ENCODE measurements around the gene PPP4R3B. TPM values are rescaled to one million over a fixed set of nuclear protein-coding genes. Genes with fewer than 3 reads are reported as not detected.
"Not testable (repeated sequence)": the region's sequence is repeated elsewhere in the genome, so short reads cannot be mapped to it uniquely, and the experiment has no call there.

PPP4R3B gene
- total RNA-seq, 1 donor from 2014 or later: 80.1 TPM

DNA sequence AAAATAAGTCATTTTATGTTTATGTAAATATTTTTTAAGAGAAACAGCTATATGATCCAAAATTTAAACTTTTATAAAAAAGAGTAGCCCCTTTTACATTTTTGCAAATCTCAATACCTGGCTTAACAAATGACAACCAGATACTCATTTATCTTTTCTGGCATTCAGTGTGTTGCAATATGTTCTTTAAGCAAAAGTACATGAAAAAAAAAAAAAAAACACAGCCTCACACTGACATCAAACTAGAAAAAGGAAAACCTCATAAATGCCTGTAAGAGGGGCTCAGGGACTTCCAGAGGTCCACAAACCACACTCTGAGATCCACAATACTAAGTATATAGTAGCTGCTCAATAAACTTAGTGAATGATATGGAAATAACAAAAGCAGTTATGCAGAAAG lies 21.9 kb downstream of the PPP4R3B start:
- no peak for DNase-seq

DNA sequence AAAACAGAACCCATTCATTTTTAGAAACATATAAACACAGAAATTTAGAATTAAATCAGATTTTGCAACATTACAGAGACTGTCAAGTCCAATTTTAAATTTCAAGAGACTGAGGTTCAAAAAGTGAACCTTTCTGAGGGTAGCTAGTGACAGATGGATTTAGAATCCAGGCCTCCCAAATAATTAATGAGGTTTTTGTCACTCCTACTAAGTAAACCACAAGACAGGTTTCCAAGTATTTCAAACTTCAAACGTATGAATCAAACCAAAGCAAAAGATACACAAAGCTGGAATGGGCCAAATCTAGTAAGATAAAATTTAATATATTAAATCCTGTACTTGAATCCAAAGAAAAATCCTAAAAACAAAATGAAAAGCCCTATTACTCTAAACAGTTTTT lies 25.3 kb downstream of the PPP4R3B start:
- no peak for DNase-seq

DNA sequence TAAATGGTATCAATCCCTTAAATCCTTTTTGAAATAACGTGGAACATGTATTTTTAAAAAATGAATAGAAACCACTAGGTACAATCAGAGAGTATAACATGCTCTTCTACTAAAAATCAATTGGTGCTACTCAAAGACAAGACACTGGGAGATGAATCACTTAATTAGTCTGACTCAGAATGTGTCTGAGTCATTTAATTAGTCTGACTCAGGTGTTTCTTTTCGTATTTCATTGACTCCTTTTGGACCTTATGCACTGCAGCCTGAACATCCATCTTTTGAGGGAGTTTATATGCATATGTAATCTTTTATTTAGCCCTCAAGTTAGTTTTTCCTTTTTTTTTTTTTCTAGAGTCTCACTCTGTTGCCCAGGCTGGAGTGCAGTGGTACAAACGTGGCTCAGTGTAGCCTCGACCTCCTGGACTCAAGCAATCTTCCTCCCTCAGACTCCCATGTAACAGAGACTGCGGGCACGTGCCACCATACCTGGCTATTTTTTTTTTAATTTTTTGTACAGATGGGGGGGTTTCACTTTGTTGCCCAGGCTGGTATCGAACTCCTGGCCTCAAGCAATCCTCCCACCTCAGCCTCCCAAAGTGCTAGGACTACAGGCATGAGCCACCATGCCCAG lies 26.5 kb downstream of the PPP4R3B start:
- no peak for DNase-seq

GRCh38 chr2:55585451-55586080 lies 31.9 kb downstream of the PPP4R3B start:
- no peak for DNase-seq

GRCh38 chr2:55581874-55582547 lies 35.4 kb downstream of the PPP4R3B start:
- DNase-seq: no peak

- no peak for DNase-seq
These were observed 36.0 kb downstream of the PPP4R3B start for GRCh38 chr2:55581435-55581834.

- DNase-seq: not testable (repeated sequence)
These were observed 48.4 kb downstream of the PPP4R3B start for GRCh38 chr2:55569002-55569401.

DNA sequence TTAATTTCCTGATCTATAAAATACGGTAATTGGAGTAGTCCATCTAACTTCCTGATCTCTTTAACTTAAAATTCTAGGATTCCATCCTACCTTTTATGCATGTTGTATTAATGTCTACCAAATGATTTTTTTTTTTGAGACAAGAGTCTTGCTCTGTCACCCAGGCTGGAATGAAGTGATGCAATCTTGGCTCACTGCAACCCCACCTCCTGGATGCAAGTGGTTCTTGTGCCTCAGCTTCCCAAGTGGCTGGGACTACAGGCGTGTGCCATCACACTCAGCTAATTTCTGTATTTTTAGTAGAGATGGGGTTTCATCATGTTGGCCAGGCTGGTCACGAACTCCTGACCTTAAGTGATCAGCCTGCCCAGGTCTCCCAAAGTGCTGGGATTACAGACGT lies 50.1 kb downstream of the PPP4R3B start:
- no peak for DNase-seq

DNA sequence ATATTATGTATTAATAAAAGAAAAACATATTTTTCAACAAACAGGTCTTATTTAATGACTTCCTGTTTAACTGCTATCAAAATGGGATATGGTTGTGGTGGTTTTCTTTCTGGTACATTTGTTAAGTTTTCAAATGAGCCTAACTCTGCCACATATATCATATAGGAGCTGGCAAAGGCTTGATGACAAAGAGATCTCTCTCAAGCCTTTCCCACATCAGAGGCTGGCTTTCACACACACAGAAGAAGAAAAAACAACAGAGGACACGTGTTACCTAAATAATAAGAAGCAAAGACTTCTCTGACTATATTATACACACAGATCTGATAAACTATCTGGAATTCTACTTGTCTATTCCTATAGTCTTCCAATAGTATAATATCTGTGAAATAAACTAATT lies 51.8 kb downstream of the PPP4R3B start:
- no peak for DNase-seq

DNA sequence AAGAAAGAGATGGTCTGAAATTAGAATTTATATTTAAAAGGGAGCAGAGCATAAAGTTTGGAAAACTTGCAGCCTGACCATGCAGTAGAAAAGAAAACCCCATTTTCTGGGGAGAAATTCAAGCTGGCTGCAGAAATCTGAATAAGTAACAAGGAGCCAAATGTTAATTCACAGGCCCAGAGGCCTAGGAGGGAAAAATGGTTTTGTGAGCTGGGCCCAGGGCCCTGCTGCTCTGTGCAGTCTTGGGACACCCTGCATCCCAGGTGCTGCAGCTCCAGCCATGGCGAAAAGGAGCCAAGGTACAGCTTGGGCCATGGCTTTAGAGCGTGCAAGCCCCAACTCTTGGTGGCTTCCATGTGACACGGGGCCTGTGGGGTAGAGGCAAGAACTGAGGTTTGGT lies 56.6 kb downstream of the PPP4R3B start:
- DNase-seq: no peak

- DNase-seq: no peak
These were observed 60.6 kb downstream of the PPP4R3B start for GRCh38 chr2:55556809-55557208.

DNA sequence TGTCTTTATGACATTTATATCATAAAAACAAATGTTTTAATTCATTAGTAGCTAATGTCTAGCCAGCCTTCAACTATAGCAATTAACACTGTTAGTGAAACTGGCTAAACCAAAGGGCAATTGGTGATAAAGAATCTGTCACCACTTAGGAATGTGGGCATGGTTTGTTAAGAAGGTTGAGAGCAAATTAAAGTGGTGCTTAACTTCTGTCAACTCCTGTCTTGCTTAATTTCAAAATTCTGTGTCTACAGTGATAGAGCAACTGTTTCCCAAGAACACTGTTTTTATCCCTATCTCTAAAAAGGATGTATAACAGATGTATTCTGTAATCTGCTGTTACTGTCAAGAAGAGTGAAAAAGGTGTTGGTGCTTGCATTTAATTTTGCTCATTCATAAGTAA lies 61.4 kb downstream of the PPP4R3B start:
- no peak for DNase-seq

- no peak for DNase-seq
These were observed 64.1 kb downstream of the PPP4R3B start for GRCh38 chr2:55553321-55553720.

DNA sequence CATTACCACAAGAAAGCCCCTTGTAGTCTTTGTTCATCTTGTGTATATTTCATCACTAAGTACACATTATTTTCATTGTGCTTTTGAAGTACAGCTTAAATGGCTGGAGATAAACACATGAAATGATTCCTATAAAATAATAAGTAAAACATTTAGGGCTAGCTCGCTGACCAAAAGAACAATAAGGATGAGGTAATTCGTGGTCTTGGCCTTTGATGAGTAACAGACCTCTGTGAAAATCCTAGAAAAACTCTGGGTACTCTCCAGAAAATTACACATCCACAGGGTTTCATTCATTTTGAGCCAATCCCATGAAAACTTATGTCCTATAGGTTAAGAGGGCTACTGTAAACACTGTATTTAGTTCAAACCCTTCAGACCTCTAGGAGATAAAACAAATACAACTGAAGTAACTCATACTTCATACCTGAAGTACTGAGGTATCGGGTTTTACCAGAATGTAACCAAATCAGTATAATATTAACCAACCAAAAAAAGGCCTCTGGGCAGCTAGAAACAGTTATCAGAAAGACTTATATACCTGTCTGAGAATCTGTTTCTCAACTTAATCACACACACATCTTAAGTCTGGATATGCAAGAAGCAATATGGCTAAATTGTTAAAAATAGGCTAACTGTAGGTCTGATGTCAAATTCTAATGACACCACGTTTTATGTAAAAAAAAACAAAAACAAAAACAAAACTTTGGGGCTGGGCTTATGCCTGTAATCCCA lies 66.9 kb downstream of the PPP4R3B start:
- DNase-seq: peak; percentile 6

DNA sequence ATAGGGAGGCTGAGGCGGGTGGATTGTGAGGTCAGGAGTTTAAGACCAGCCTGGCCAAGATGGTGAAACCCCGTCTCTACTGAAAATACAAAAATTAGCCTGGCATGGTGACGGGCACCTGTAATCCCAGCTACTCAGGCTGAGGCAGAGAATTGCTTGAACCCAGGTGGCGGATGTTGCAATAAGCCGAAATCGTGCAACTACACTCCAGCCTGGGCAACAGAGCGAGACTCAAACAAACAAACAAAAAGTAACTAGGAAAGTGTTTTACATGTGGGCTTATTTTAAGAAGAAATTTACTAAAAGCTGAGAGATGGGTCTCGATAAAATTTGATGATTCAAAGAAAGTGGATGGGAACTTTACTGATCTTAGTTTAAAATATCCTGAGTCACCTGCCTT lies 69.7 kb downstream of the PPP4R3B start:
- DNase-seq: not testable (repeated sequence)

- no peak for DNase-seq
These were observed 70.4 kb downstream of the PPP4R3B start for GRCh38 chr2:55547001-55547400.

- DNase-seq: no peak
These were observed 86.8 kb downstream of the PPP4R3B start for GRCh38 chr2:55530539-55531081.

GRCh38 chr2:55526174-55526573 lies 91.2 kb downstream of the PPP4R3B start:
- DNase-seq: no peak

DNA sequence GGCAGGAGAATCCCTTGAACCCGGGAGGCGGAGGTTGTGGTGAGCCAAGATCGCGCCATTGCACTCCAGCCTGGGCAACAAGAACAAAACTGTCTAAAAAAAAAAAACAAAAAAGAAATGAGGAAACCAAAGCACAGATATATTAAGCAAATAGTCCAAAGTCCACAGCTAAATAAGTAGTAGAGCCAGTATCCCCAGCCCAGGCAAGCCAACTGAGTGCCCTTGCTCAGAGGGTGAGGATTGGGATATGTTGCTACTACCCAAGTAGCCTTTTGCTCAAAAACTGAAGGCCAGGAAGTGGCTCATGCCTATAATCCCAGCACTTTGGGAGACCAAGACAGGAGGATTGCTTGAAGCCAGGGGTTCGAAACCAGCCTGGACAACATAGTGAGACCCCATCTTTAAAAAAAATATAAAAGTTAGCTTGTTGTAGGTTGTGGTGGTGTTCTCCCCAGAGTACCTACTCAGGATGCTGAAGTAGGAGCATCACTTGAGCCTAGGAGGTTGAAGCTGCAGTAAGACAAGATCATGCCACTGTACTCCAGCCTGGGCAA lies 92.5 kb downstream of the PPP4R3B start:
- no peak for DNase-seq

- DNase-seq: no peak
These were observed 97.2 kb downstream of the PPP4R3B start for GRCh38 chr2:55519938-55520885.

DNA sequence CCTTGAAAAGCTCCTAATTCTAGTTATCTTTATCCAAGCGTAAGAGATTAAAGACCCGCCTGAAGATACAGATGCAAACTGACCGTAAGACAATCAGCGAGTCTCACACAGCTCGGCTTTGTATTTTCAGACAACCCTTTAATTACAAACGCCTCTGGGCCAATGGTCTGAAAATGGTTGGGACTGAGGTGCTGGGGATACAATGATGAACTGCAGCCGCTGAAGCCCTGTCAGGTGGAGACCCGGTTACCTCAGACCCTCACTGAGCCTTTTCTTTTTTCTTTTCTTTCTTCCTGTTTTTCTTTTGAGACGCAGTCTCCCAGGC lies 98.6 kb downstream of the PPP4R3B start:
- DNase-seq: peak; percentile 15

Measured in tongue (tissue), 2 donors.